OCI-LY1 (cell line): ENCODE results near the gene DCC.

ENCODE experiments used
- H2AFZ ChIP-seq: fragments of 200-600 bp; sonication (generic), shearing (Covaris generic); 2 replicates; pipeline ENCODE4 v1.6.0; 2014; ENCODE audit warnings: antibody characterized with exemption, mild to moderate bottlenecking, low read length
- H3F3A ChIP-seq: fragments of 200-600 bp; sonication (generic), shearing (Covaris generic); 2 replicates; pipeline ENCODE4 v1.6.0; 2014; ENCODE audit warnings: mild to moderate bottlenecking, antibody characterized with exemption, low read length, moderate library complexity; ENCODE audit not compliant: insufficient read depth
- H3K27ac ChIP-seq: fragments of 200-600 bp; sonication (generic); 2 replicates; pipeline ENCODE4 v1.5.1; 2014; ENCODE audit warnings: low read length, mixed run types, mild to moderate bottlenecking, low read depth; ENCODE audit not compliant: poor library complexity, severe bottlenecking
- H3K27me3 ChIP-seq: fragments of 200-600 bp; sonication (generic); 2 replicates; pipeline ENCODE4 v1.6.0; 2014; ENCODE audit warnings: antibody characterized with exemption, mild to moderate bottlenecking, low read length, moderate library complexity; ENCODE audit not compliant: insufficient read depth
- H3K36me3 ChIP-seq: fragments of 200-600 bp; sonication (generic); 2 replicates; pipeline ENCODE4 v1.6.1; 2014; ENCODE audit warnings: mild to moderate bottlenecking, antibody characterized with exemption, low read length, moderate library complexity, mixed read lengths; ENCODE audit not compliant: insufficient read depth
- H3K4me1 ChIP-seq: fragments of 200-600 bp; sonication (generic); 2 replicates; pipeline ENCODE4 v1.5.1; 2014; ENCODE audit warnings: mild to moderate bottlenecking, low read length, moderate library complexity; ENCODE audit not compliant: insufficient read depth, severe bottlenecking
- H3K4me2 ChIP-seq: fragments of 200-600 bp; sonication (generic), shearing (Covaris generic); 2 replicates; pipeline ENCODE4 v1.6.1; 2014; ENCODE audit warnings: low read length
- H3K4me3 ChIP-seq: fragments of 200-600 bp; sonication (generic); 2 replicates; pipeline ENCODE4 v1.5.1; 2014; ENCODE audit warnings: low read length, low read depth, mild to moderate bottlenecking, mixed read lengths; ENCODE audit not compliant: poor library complexity, severe bottlenecking
- H3K79me2 ChIP-seq: fragments of 200-600 bp; shearing (Covaris generic); 2 replicates; pipeline ENCODE4 v1.6.1; 2016; ENCODE audit warnings: mixed run types, low read length, mixed read lengths; ENCODE audit not compliant: insufficient read depth
- H3K9ac ChIP-seq: fragments of 200-600 bp; sonication (generic), shearing (Covaris generic); 2 replicates; pipeline ENCODE4 v1.6.1; 2014; ENCODE audit warnings: mild to moderate bottlenecking, low read length, mixed read lengths
- H3K9me2 ChIP-seq: fragments of 200-600 bp; sonication (generic), shearing (Covaris generic); 2 replicates; pipeline ENCODE4 v1.6.1; 2014; ENCODE audit warnings: low read depth, mild to moderate bottlenecking, low read length, mixed read lengths
- H3K9me3 ChIP-seq: fragments of 200-600 bp; shearing (Covaris generic); 2 replicates; pipeline ENCODE4 v1.6.1; 2014; ENCODE audit warnings: low read length, mixed read lengths
- H4K20me1 ChIP-seq: fragments of 200-600 bp; sonication (generic), shearing (Covaris generic); 2 replicates; pipeline ENCODE4 v1.6.0; 2016; ENCODE audit warnings: mild to moderate bottlenecking, low read length; ENCODE audit not compliant: insufficient read depth
- CTCF ChIP-seq: fragments of 200-600 bp; sonication (generic), shearing (Covaris generic); IDR thresholded peaks from 2 replicates; pipeline ENCODE4 v1.5.1; 2017; ENCODE audit warnings: mild to moderate bottlenecking, antibody characterized with exemption, low read length, moderate library complexity, mixed read lengths
- EZH2 ChIP-seq: fragments of 200-600 bp; sonication (generic), shearing (Covaris generic); IDR thresholded peaks from 2 replicates; pipeline ENCODE4 v1.8.0; 2017; ENCODE audit warnings: borderline replicate concordance, mixed run types, mild to moderate bottlenecking, antibody characterized with exemption, low read length, moderate library complexity, mixed read lengths

Gene DCC

GRCh38 chr18:53417003-53417402 is 1077.0 kb downstream of the DCC start:
- no peaks in the 10 kb centered on the region for H3K4me1 ChIP-seq
- H3K27ac ChIP-seq = no peak overlapping the region
- TF ChIP-seq EZH2 = no peak
- TF ChIP-seq CTCF = no peak
- H3F3A ChIP-seq = no peaks in the 10 kb centered on the region
- H3K9me2 ChIP-seq = no peaks in the 10 kb centered on the region
- H3K4me3 ChIP-seq = no peak overlapping the region
- no peak overlapping the region for H3K9ac ChIP-seq
- H3K79me2 ChIP-seq = no peaks in the 10 kb centered on the region
- no peaks in the 10 kb centered on the region for H3K27me3 ChIP-seq
- H3K9me3 ChIP-seq = no peaks in the 10 kb centered on the region
- H4K20me1 ChIP-seq = no peaks in the 10 kb centered on the region
- no peaks in the 10 kb centered on the region for H3K36me3 ChIP-seq
- no peak overlapping the region for H2AFZ ChIP-seq
- no peak overlapping the region for H3K4me2 ChIP-seq

GRCh38 chr18:53421869-53422268 is 1081.9 kb downstream of the DCC start:
- Histone ChIP-seq H3K27ac (no peak overlapping the region), H3K4me3 (no peak overlapping the region), H3K4me2 (no peak overlapping the region), H3K27me3 (no peaks in the 10 kb centered on the region), H3K4me1 (no peaks in the 10 kb centered on the region), H3F3A (no peaks in the 10 kb centered on the region), H3K79me2 (no peaks in the 10 kb centered on the region), H3K9ac (no peak overlapping the region), H4K20me1 (no peaks in the 10 kb centered on the region), H3K36me3 (no peaks in the 10 kb centered on the region), H2AFZ (no peak overlapping the region), H3K9me2 (no peaks in the 10 kb centered on the region), H3K9me3 (no peaks in the 10 kb centered on the region)
- TF ChIP-seq EZH2 (no peak), CTCF (no peak)

- Histone ChIP-seq H2AFZ (no peak overlapping the region), H3K4me1 (no peaks in the 10 kb centered on the region), H3K79me2 (no peaks in the 10 kb centered on the region), H3K4me2 (no peak overlapping the region), H3F3A (no peaks in the 10 kb centered on the region), H3K36me3 (no peaks in the 10 kb centered on the region), H3K9me2 (no peaks in the 10 kb centered on the region), H3K9ac (no peak overlapping the region), H3K4me3 (no peak overlapping the region), H3K9me3 (no peaks in the 10 kb centered on the region), H3K27me3 (no peaks in the 10 kb centered on the region), H3K27ac (no peak overlapping the region), H4K20me1 (no peaks in the 10 kb centered on the region)
- TF ChIP-seq CTCF (no peak), EZH2 (no peak)
Observed at GRCh38 chr18:53422896-53423295, 1082.9 kb downstream of the DCC start.
